HG02938 (cell line): ENCODE results near the gene SFTA2.
"Not testable (repeated sequence)": the region's sequence is repeated elsewhere in the genome, so short reads cannot be mapped to it uniquely, and the experiment has no call there.

ENCODE experiments used
- ATAC-seq: cut with Tn5 transposase; IDR thresholded peaks from one replicate; pipeline ENCODE4 v1.9.1; 2021; ENCODE audit warnings: mild to moderate bottlenecking, moderate library complexity; ENCODE audit not compliant: unreplicated experiment

The SFTA2 gene

GRCh38 chr6:30944051-30944450 lies 12.1 kb upstream of the SFTA2 start:
- ATAC-seq, result no peak

DNA sequence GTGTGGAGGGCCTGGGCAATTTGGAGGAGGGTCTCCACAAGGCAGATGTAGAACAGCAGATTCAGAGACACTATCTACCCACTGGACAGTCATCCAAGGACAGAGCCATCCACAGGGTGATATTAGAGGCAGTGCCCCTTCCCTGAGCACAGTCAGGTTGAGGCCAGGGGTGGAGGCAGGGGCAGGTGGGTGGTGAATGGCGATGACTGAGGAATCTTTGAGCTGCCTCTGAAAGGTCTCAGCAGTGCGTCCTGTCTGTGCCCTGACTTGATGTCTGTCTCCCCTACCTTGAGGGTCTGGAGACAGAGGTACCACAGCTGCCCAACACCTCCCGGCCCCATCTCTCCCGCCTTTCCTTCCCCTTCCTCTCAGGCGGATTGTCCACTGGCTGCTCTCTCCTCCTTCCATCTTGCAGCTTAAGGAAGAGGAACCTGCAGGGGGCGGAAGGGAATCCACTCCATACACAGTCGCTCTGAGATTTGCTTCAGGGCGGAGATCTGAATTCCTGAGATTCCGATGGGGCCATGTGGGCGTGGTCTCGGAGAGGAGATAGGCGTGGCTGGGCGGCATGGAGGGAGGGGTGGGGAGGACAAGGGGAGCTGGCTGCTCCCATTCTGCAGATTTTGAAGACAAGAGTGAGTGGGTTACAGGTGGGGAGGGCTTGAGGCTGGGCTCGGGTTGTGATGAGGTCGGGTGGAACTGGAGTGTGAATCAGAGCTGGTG lies 10.5 kb upstream of the SFTA2 start:
- ATAC-seq, result no peak

DNA sequence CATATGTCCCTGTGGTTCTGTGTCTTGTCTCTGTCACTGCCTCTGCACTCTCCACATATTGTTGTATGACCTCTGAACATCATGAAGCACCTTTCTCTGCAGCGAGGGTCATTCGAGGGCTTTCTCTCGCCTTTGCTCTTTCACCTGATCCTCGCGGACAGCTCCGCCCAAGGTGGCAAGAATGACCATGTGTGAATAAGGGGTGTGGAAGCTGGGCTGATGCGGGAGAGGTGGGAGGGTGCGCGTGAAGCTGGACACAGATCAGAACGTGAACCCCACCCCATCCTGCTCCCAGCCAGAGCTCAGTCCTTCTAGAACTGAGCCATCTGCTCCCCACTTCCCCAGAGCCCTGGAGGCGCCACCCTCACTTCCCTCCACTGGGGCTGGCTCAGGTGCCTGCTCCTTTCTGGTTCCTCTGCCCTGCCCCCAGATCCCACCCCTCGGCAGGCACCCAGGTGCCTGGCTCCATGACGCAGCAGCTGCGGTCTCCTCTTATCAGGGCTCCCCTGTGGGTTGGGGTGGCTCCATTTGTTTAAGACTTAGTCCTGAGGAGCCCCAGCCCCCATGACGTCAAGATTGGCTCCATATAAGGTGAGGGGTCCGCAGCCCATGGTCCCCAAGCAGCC lies 8.5 kb upstream of the SFTA2 start, which contains the start of gene MUCL3:
Gene MUCL3 (plus strand): TSS at position 613 of the 626 bp plus-strand sequence. CDS start 27 bp downstream, outside the sequence.
- ATAC-seq, result no peak

DNA sequence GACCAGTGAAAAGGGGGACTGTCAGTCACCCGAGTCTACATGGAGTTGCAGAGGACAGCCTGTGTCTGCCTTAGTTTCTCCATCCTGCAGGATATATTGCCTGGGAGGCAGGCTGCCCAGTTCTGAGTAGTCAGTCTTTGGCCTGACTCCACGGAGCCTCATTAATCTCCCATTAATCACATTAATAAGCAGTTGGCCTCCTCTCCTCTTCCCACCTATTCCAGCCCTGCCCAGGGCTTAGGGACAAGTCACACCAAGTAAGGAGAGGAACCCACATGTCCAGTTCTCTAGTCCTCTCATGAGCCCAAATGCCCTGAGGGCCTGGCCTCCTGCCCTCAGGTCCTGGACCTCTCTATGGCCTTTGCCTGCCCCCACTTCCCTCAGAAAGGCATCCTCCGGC lies 7.5 kb upstream of the SFTA2 start:
- no peak for ATAC-seq

DNA sequence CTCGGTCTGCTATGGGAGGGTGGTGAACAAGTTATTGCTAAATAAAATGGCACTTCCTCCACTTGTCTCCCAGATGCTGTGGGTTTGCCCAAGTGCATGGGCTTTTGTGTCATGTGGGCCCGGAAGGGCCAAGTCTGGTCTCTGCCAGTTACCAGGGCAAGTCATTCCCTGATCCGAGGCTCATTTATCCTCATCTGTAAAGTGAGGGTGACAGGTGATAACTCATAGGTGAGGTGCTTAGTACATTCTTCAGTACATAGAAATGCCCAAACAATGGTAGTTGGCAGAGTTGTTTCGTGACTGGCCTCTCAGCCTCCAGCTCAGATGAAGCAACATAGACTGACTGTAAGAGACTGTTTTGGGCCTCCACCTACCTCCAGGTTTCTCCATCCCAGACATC lies 6.8 kb upstream of the SFTA2 start:
- no peak for ATAC-seq

- no peak for ATAC-seq
Observed at GRCh38 chr6:30937265-30937664, 5.3 kb upstream of the SFTA2 start.

GRCh38 chr6:30935018-30935417 lies 3.0 kb upstream of the SFTA2 start:
- ATAC-seq, result no peak

DNA sequence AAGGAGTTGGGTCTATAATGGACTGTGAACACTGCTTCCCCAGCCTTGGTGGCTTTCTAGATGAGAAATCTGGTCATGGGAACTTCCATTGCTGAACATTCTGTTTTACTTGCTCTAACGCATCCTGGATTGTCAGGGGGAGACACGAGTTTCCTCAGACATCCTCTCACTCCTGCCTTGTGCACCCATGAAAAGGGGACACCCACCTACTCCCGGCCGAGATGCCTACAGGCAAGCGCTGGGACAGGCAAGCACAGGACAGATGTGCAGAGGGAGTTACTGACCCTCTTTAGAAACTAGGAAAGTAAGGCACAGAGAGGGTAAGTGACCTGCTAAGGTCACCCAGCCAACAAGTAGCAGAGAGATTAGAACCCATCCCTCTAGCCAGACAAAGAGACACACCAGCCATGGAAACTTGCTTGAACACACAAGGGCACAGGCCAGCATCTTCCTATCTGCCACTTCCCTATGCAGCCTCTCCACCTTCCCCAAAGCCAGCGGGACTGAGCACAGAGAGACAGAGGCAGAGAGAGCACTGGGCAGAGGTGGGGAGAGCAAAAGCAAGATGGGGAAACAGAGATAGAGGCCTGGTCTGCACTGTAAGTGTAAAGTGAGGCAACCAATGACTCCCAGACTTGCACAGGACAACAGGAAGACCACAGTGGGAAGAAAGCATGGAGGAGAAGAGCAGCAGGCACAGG lies 845 bp upstream of the SFTA2 start:
- ATAC-seq, result no peak

GRCh38 chr6:30931272-30931671 lies 698 bp downstream of the SFTA2 start:
- no peak for ATAC-seq

- no peak for ATAC-seq
Observed at GRCh38 chr6:30930506-30930905, 1.5 kb downstream of the SFTA2 start.

GRCh38 chr6:30928677-30929076 lies 3.3 kb downstream of the SFTA2 start:
- ATAC-seq, result no peak

GRCh38 chr6:30927080-30927479 lies 4.9 kb downstream of the SFTA2 start:
- not testable (repeated sequence) for ATAC-seq

DNA sequence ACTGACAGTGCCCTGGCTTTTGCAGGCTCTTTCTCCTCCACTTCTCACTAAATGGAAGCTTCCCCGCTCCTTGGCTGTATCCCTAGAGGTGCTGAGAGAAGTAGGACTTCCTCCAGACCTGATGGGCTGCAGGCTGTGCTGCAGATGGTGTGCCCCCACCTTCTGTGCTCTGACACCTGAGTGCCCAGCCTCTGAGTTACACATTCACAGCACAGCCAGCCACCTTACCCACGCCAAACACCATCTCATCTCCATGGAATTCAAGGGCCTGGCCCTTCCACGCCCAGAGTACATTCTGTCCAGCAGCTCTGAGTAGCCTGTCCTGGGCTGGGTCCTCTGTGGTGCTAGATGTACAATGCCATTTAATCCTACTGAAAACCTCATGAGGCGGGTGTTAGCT lies 5.3 kb downstream of the SFTA2 start:
- no peak for ATAC-seq

DNA sequence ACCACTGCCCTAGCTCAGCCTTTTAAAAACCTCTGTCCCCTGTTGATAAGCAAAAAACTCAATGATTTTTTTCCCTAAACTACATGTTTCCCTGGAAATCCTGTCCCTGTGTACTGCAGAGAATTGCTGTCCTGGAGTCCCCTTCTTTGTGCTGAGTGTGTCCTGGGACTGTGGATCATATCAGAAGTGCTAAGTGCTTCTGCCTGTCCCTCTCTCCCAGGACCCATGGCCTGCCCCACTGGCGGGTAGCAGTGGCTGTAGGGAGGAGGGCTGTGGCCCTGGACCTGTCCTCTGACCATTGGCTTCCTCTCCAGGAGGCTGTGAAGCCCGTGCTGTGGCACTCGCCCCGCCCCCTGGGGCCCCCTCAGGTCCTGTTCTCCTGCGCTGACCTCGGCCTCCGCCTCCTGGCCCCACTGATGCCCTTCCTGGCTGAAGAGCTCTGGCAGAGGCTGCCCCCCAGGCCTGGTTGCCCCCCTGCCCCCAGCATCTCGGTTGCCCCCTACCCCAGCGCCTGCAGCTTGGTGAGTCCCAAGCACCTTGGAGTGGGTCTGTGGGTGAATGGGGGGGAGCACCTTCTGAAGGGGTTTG lies 7.8 kb downstream of the SFTA2 start:
- ATAC-seq, result not testable (repeated sequence)

- no peak for ATAC-seq
Observed at GRCh38 chr6:30922447-30922852, 9.5 kb downstream of the SFTA2 start.

DNA sequence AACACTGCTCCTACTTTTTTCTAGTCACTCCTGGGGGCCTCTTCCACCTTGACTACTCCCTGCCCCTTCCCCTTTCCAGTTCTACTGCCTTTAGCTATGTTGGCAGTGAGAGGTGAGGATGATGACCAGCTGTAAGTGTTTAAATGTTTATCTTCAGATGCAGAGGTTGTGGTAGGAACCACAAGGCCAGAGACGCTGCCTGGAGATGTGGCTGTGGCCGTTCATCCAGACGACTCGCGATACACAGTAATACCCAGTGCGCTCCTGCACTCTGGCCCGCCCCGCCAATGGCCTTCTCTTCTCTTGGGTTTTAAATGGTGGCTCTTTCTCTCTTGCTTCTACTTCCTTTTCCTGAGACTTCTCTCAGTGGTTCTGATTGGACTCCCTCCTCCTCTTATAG lies 13.3 kb downstream of the SFTA2 start:
- no peak for ATAC-seq

- no peak for ATAC-seq
Observed at GRCh38 chr6:30917487-30917886, 14.5 kb downstream of the SFTA2 start.

DNA sequence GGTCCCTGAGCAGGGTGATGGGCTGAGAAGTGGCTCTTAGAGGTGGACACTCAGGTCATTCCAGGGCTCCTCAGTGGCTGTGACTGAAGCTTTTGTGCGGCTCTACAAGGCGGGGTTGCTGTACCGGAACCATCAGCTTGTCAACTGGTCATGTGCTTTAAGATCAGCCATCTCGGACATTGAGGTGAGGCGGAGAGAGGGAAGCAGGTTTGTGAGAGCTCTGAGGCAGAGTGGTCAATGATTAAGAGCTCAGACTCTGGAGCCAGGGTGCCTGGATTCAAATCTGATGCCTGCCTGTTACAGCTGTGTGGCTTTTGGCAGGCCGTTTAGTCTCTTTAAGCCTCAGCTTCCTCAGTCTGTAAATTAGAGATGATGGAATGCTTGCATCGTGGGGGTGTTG lies 14.9 kb downstream of the SFTA2 start:
- ATAC-seq, result no peak

- ATAC-seq, result no peak
Observed at GRCh38 chr6:30915591-30915946, 16.4 kb downstream of the SFTA2 start.

DNA sequence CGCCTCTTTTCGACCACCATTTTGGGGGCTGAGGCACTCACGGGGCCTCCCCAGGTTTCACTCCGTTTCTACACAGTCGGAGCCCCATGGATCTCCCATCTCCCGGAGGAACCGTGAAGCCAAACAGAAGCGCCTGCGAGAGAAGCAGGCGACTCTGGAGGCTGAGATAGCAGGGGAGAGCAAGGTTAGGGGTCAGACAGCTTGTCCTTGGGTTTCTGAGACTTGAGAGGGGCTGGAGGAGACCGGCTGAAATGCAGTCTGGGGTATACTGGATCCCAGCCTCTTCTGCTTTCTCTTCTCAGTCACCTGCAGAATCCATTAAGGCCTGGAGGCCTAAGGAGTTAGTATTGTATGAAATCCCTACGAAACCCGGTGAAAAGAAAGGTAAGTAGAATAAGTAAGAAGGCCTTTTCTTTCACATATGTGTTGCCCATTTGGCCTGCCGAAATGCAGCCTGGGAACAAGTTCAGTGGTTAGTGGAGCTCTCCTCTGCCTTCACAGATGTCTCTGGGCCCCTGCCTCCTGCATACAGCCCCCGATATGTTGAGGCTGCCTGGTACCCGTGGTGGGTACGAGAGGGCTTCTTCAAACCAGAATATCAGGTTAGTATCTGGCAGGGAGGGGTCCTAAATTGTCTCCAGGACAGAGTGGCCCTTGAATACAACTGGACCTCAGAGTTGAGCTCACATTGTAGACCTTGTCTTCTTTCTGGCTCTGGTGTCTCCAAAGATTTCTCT lies 16.9 kb downstream of the SFTA2 start:
- ATAC-seq, result no peak
